Measurements from ENCODE around the gene CCL19.

GRCh38 chr9:34654323-34655051 lies 36.6 kb downstream of the CCL19 start:
- no peak for TF ChIP-seq CTCF (IDR thresholded peaks at IDR 0.05)
- TF ChIP-seq POLR2A (IDR thresholded peaks at IDR 0.05) = no peak
- TF ChIP-seq EP300 (IDR thresholded peaks at IDR 0.05) = no peak
- peak; percentile 90 for TF ChIP-seq POLR2AphosphoS5 (IDR thresholded peaks at IDR 0.05)

All from gastroesophageal sphincter (tissue), 3 donors.